Renal cortex interstitium (tissue), 15 donors: ENCODE data around the gene DYNLT5. TPM values are rescaled to one million over a fixed set of nuclear protein-coding genes. Genes with fewer than 3 reads are reported as not detected.
A peak's percentile ranks its signal among the peaks of the same experiment; 100 is the strongest.
"Not testable (repeated sequence)": the region's sequence is repeated elsewhere in the genome, so short reads cannot be mapped to it uniquely, and the experiment has no call there.

Experiments
- DNase-seq, 11 donors: peaks; one replicate each; pipeline ENCODE4 v3.0.0-alpha.2; 2013; ENCODE audit warnings: low read depth in 9 of 11, low spot score in 4 of 11; ENCODE audit errors: extremely low read depth in 1 of 11
- long read RNA-seq, 16 experiments: transcript quantifications; one replicate each; lab custom pipeline, GENCODE V29; 2026
- polyA plus RNA-seq, 3 donors: library from polyadenylated mRNA; unstranded; fragments of 120-200 nt; gene quantifications; one replicate each; pipeline ENCODE4 v1.2.1, GENCODE V29; 2013; ENCODE audit not compliant: insufficient read length in 3 of 3

DYNLT5 gene, protein sequence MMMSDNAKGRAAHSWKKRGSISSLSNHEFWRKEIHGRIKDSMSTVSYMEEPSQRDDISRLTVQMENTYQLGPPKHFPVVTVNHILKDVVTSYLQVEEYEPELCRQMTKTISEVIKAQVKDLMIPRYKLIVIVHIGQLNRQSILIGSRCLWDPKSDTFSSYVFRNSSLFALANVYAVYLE
- polyA plus RNA-seq: 1 to 10 TPM; 1.3 to 3.3 (median 2.1) TPM
- long read RNA-seq, donor 1: 0 reads
- long read RNA-seq, donor 2: 0 reads
- long read RNA-seq, donor 3, partial matches to known transcripts: 0 of 1 reads
- long read RNA-seq, donor 3, other reads (novel, unspliced or antisense): 0 of 1 reads
- long read RNA-seq, donor 4: 0 reads
- long read RNA-seq, donor 5: 0 reads
- long read RNA-seq, donor 6, partial matches to known transcripts: 0 of 1 reads
- long read RNA-seq, donor 6, other reads (novel, unspliced or antisense): 0 of 1 reads
- long read RNA-seq, donor 7: 0 reads
- long read RNA-seq, donor 8, partial matches to known transcripts: 0 of 2 reads
- long read RNA-seq, donor 8, other reads (novel, unspliced or antisense): 0 of 2 reads
- long read RNA-seq, donor 9: 0 reads
- long read RNA-seq, donor 10: 0 reads
- long read RNA-seq, donor 11: 0 reads
- long read RNA-seq, donor 12: 0 reads
- long read RNA-seq, donor 13, partial matches to known transcripts: 0 of 2 reads
- long read RNA-seq, donor 13, other reads (novel, unspliced or antisense): 0 of 2 reads
- long read RNA-seq, donor 14: 0 reads
- long read RNA-seq, donor 15, partial matches to known transcripts: 0 of 1 reads
- long read RNA-seq, donor 15, other reads (novel, unspliced or antisense): 0 of 1 reads
- long read RNA-seq, donor 16, partial matches to known transcripts: 0 of 2 reads
- long read RNA-seq, donor 16, other reads (novel, unspliced or antisense): 0 of 2 reads

DNA sequence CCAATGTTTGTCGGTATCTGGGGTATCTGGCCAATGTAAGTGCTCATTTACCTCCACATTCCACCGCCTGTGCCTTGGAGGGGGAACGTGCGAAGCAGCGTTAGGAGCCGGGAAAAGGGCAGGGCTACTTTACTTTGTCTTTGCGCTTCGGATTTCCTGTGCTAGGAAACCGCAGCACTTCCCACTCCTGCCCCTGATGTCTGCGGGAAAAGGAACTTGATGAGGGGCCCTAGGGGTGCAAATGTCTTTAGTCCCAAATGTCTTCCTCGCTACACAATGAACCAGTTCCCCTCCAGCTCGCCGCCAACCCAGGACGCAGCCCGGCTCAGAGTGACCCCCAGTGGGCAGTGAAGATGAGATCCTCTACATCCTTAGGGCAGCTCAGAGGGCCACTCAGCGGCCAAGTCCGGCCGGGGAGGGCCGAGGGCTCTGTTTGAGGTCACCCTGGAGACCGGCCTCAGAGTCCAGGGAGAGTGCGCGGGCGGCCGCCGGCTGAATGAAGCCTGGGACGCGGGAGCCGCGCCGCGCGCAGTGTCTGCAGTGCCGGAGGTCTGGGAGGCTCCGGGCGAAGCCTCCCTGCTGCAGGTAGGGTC is at the start of gene DYNLT5:
TSS of gene DYNLT5 (plus strand) at position 460 of the 593 bp plus-strand sequence. CDS start 2,200 bp downstream, outside the sequence.
- DNase-seq: peak in 9 of 11 donors; percentile 20 to 35 (median 26)

DNA sequence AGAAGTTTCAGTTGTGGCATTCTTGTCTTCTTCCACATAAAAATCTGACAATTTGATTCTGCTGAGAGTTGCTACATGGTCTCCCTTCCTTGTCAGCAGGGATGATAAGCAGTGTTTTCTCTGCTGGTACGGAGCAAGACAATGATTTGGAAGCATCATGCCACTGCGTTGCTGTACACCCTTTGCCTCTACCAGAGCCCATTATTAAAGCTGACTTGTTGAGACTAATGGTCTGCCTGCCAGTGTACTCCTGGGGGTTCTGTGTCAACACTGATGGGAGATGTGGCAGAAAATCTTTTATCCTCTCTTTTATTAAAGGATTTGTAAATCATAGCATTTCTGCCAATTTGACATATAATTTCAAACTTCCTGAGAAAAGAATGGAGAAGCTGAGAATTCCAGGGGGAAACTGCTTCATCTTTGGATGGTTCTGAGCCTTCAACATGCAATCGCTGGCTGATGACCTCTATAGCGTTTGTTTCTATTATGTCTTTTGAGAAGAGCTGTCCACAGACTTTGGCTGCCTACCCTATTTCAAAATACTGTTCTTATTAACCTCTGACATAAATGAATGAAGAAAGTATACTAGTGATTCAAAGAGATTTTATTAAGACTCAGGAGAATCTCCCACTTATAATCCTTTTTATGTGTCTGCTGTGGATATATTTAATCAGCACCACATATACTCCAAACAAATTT is 47.9 kb upstream of the DYNLT5 start:
- DNase-seq: no peak

GRCh38 chr1:66705110-66705509 is 47.1 kb upstream of the DYNLT5 start:
- DNase-seq: no peak

GRCh38 chr1:66711420-66711819 is 40.8 kb upstream of the DYNLT5 start:
- no peak for DNase-seq

DNA sequence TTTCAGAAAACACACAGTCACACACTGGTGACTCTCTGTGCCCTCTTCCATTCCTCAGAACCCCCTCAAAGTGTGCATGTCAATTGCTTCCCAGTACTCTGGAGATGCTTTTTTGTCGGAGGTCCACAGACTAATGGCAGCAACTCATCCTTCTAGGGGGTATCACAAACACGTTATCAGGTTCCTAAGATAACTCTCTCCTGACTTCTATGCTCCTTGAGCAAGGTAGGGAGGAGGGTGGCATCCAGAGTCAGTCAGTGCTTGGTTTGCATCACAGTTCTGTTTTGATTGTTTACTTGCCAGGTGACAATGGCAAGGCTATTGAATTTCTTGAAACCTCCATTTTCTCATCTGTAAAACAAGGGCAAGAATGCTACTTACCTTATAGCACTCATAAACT is 39.4 kb upstream of the DYNLT5 start:
- DNase-seq: no peak

DNA sequence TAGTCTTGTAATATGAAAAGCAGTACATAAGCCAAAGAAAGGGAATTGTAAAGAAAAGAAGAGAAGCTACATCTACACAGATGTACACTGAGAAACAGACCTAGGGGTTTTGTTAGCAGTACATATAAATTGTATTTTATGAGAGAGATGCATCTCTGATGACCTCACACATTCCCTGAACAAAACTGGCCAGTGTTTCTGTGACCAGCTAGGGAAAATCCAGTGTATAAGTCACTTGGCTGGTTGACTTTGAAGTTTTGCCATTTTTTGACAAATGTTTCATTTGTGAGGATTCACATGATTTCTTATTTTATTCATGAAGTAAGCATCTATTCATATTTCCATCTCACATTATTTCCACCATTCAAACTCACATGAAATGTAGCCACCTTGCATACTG is 28.3 kb upstream of the DYNLT5 start:
- no peak for DNase-seq

GRCh38 chr1:66725885-66726665 is 26.2 kb upstream of the DYNLT5 start:
- DNase-seq: peak; percentile 37 to 70 (median 52)

- DNase-seq: no peak
Measured at GRCh38 chr1:66728021-66728420, 24.2 kb upstream of the DYNLT5 start.

- not testable (repeated sequence) for DNase-seq
Measured at GRCh38 chr1:66728716-66729115, 23.5 kb upstream of the DYNLT5 start.

DNA sequence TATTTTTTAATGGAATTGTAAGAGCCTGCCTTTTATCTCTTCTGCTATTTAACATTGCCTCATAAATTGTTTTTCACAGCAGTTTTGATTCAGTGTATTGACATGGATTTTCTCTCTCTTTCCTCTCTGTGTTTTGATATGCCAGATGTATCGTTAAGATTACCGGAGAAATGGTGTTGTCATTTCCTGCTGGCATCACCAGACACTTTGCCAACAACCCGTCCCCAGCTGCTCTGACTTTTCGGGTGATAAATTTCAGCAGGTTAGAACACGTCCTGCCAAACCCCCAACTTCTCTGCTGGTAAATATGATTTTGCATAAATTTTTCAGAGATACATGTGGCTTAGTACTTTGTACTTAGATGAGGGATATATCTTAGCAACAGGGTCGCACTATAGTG is 23.1 kb upstream of the DYNLT5 start:
- no peak for DNase-seq

GRCh38 chr1:66729523-66729922 is 22.7 kb upstream of the DYNLT5 start:
- DNase-seq: no peak

GRCh38 chr1:66730462-66730861 is 21.8 kb upstream of the DYNLT5 start:
- no peak for DNase-seq

DNA sequence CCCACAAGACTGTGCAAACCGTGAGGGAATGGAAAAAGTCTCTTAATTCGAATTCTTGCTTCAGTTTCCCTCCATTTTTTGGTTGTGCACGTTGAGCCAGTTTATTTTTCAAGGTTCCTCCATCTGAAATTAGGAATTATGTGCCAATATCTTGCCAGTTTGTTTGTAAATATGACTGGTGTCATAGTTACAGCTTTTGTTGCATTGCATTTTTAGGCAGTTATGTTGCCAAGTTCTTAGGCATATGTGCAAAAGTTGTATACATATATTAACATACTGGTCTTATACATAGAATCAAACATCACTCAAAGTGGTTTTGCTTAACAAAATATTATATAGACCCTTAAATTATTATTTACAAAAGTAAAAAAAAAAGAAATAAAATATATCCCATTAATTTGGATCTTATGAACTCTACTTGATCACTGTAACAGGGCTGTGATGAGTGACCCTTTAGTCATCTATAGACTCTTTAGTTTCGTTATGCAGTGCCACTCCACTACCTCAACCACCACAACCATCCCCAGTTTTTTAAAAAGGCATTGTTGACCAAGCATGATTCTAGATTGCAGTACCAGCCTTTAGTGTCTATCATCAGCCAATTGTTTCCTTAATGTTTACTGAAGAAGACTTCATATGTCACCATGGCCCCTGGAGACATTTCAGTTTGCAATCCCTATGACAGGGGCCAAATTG is 20.9 kb upstream of the DYNLT5 start:
- no peak for DNase-seq

GRCh38 chr1:66732407-66733166 is 19.7 kb upstream of the DYNLT5 start:
- no peak for DNase-seq

DNA sequence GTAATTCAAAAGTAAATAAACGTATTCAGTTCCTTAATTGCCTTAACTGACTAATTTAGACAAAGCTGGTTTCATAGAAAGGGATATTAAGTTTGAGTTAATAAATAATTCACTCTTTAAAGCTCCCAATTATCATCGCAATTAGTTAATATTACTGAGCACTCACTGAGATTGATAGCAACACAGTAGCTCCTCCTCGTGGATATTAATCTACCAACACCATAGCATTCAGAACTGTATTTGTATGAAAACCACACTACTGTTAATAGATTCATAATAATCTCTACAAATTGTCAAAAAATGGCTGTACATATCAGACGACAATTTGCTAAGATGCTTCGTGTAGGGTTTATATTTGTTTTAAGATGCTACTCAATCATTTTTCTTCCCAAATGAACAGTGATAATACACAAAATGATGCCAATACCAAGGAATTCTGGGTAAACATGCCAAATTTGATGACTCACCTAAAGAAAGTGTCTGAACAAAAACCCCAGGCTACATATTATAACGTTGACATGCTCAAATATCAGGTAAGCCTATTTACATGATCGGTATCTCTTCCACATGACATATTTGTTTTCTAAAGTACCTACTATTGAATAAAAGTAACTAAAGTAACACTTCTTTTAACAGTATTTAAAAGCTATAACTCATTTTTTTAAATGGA is 18.8 kb upstream of the DYNLT5 start:
- DNase-seq: no peak

- not testable (repeated sequence) for DNase-seq
Measured at GRCh38 chr1:66734531-66734930, 17.7 kb upstream of the DYNLT5 start.
